HepG2 (cell line): ENCODE data around the gene PHF23. TPM values are rescaled to one million over a fixed set of nuclear protein-coding genes. Genes with fewer than 3 reads are reported as not detected.
A peak's percentile ranks its signal among the peaks of the same experiment; 100 is the strongest.

Experiments used
- ATF7-NPFF ChIP-seq: sonication (generic); formaldehyde crosslinking; IDR thresholded peaks from 2 replicates; pipeline ENCODE4 v1.8.1; 2023; ENCODE audit warnings: mild to moderate bottlenecking, low read depth, missing genetic modification reagents, moderate library complexity
- BRD4 ChIP-seq: sonication (generic); formaldehyde crosslinking; IDR thresholded peaks from 2 replicates; pipeline ENCODE4 v1.4.0; 2020; ENCODE audit warnings: missing genetic modification reagents
- CBX2 ChIP-seq, 2 experiments: fragments of 200-600 bp in 1 of 2; sonication (generic); formaldehyde crosslinking in 1 of 2; IDR thresholded peaks; 2 replicates each; pipeline versions ENCODE4 v1.7.0 to v1.8.1; 2018 to 2022; ENCODE audit warnings: low read depth in 2 of 2, low read length in 1 of 2, mild to moderate bottlenecking in 1 of 2, missing genetic modification reagents in 1 of 2
- CENPX ChIP-seq: sonication (generic); formaldehyde crosslinking; IDR thresholded peaks from 2 replicates; pipeline ENCODE4 v1.9.0; 2021; ENCODE audit warnings: mild to moderate bottlenecking, missing genetic modification reagents, moderate library complexity
- FOXO1 ChIP-seq: sonication (generic); formaldehyde crosslinking; IDR thresholded peaks from 2 replicates; pipeline ENCODE4 v1.4.0; 2020; ENCODE audit warnings: missing genetic modification reagents
- GTF3A ChIP-seq: sonication (generic); formaldehyde crosslinking; conservative IDR thresholded peaks from 2 replicates; pipeline ENCODE4 v1.4.0; 2020; ENCODE audit warnings: mild to moderate bottlenecking, missing genetic modification reagents
- ONECUT2 ChIP-seq: sonication (generic); formaldehyde crosslinking; IDR thresholded peaks from 2 replicates; pipeline ENCODE4 v1.4.0; 2020; ENCODE audit warnings: missing genetic modification reagents
- PCBP1 ChIP-seq: fragments of 200-400 bp; formaldehyde crosslinking; IDR thresholded peaks from 2 replicates; pipeline ENCODE4 v1.6.1; 2017; ENCODE audit warnings: mild to moderate bottlenecking, low read depth, low read length, borderline replicate concordance
- POGZ ChIP-seq: sonication (generic); formaldehyde crosslinking; IDR thresholded peaks from 2 replicates; pipeline ENCODE4 v1.4.0; 2020; ENCODE audit warnings: mild to moderate bottlenecking, missing genetic modification reagents
- SATB2 ChIP-seq: sonication (generic); formaldehyde crosslinking; IDR thresholded peaks from 2 replicates; pipeline ENCODE4 v1.5.0; 2020; ENCODE audit warnings: missing genetic modification reagents
- SPEN ChIP-seq: sonication (generic); formaldehyde crosslinking; IDR thresholded peaks from 2 replicates; pipeline ENCODE4 v1.5.1; 2020; ENCODE audit warnings: low read depth, mild to moderate bottlenecking, missing genetic modification reagents
- SSRP1 ChIP-seq: IDR thresholded peaks from 2 replicates; pipeline ENCODE4 v1.6.1; 2016; ENCODE audit warnings: control low read depth
- TBL1XR1 ChIP-seq: fragments of 150-350 bp; IDR thresholded peaks from 2 replicates; pipeline ENCODE4 v1.6.1; 2014; ENCODE audit warnings: borderline replicate concordance, low read length; ENCODE audit not compliant: partially characterized antibody
- ZNF263 ChIP-seq: sonication (generic); formaldehyde crosslinking; IDR thresholded peaks from 2 replicates; pipeline ENCODE4 v1.4.0; 2020; ENCODE audit warnings: missing genetic modification reagents
- ZNF296 ChIP-seq: sonication (generic); formaldehyde crosslinking; conservative IDR thresholded peaks from 2 replicates; pipeline ENCODE4 v1.5.0; 2020; ENCODE audit warnings: mild to moderate bottlenecking, missing genetic modification reagents
- ZNF660 ChIP-seq: sonication (generic); formaldehyde crosslinking; IDR thresholded peaks from 2 replicates; pipeline ENCODE4 v1.5.1; 2020; ENCODE audit warnings: mild to moderate bottlenecking, low read depth, missing genetic modification reagents, borderline replicate concordance
- polyA plus RNA-seq, 8 experiments: library from polyadenylated mRNA; depleted of rRNA in 3 of 8; stranded (reverse) in 7 of 8; unstranded in 1 of 8; fragments of >200 nt; fragmentation: Illumina TruSeq in 4 of 8; extraction: Trizol in 4 of 8; gene quantifications; 2 replicates each; pipeline versions ENCODE4 v1.2.1 to v1.2.3, GENCODE V29; 2011 to 2016; ENCODE audit warnings: low read depth in 4 of 8, missing spikeins in 1 of 8, mixed read lengths in 1 of 8; ENCODE audit not compliant: insufficient read depth in 1 of 8
- total RNA-seq, 5 experiments: library from RNA; depleted of rRNA; stranded (reverse); fragments of >200 nt; fragmentation: Illumina TruSeq; extraction: Trizol; gene quantifications; 2 replicates each; pipeline ENCODE4 v1.2.3, GENCODE V29; 2016; ENCODE audit warnings: low read depth in 1 of 5
- TF ChIP-seq, protein P1 (sequence below): sonication (generic); formaldehyde crosslinking; IDR thresholded peaks from 2 replicates; pipeline ENCODE4 v1.4.0; 2020; ENCODE audit warnings: missing genetic modification reagents
- TF ChIP-seq, protein P2 (sequence below): sonication (generic); formaldehyde crosslinking; IDR thresholded peaks from 2 replicates; pipeline ENCODE4 v1.4.0; 2020; ENCODE audit warnings: missing genetic modification reagents, borderline replicate concordance
- TF ChIP-seq, protein P3 (sequence below): sonication (generic); formaldehyde crosslinking; IDR thresholded peaks from 2 replicates; pipeline ENCODE4 v1.4.0; 2020; ENCODE audit warnings: missing genetic modification reagents
- TF ChIP-seq, protein P4 (sequence below): sonication (generic); formaldehyde crosslinking; IDR thresholded peaks from 2 replicates; pipeline ENCODE4 v1.4.0; 2020; ENCODE audit warnings: mild to moderate bottlenecking, missing genetic modification reagents

The PHF23 gene
- total and polyA plus RNA-seq, 2 of the 13 experiments (the other 11 are each of a cell fraction or from before 2014, with no cell fraction given), result 27.6 to 33.2 TPM

DNA sequence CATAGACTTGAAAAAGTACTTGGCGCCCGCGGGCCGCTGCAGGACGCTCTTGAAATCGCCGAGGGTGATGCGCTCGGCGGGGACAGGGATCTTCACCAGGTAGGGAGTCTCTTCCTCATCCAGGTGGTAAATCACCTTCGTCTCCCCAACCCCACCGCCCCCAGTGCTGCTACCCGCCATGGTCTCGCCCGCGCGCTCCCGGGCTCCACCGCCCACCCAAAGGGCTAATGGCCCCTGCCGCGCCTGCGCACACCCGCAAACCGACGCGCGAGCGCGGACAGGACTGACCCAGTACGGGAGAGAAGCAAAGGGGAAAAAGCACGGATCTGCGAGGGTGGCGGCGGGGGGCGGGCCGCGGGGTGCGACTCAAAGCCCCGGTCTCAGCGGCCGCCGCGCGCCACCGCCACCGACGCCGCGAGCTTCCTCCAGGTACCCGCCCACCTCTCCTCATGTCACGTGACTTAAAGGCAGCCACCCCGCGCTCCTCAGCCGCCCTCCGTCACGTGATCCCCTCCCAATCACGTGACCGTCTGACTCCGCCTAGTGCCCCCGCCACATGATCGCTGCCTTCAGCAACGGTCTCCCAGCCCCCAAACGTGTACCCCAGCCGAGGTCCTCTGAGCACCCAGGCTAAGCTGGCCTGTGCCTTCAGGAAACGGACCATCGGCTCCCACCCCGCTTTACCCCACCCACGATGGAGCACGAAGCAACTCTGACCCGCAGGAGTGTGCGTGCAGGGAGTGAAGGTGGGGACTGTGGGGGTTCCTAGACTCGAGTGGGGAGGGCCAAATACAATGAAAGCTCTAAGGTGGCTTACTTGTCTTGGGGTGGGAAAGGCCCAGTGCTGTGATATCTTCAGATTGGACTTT is 4.9 kb downstream of the PHF23 start, which contains the start of gene DVL2 (continued):
- TF ChIP-seq, protein P1, sequence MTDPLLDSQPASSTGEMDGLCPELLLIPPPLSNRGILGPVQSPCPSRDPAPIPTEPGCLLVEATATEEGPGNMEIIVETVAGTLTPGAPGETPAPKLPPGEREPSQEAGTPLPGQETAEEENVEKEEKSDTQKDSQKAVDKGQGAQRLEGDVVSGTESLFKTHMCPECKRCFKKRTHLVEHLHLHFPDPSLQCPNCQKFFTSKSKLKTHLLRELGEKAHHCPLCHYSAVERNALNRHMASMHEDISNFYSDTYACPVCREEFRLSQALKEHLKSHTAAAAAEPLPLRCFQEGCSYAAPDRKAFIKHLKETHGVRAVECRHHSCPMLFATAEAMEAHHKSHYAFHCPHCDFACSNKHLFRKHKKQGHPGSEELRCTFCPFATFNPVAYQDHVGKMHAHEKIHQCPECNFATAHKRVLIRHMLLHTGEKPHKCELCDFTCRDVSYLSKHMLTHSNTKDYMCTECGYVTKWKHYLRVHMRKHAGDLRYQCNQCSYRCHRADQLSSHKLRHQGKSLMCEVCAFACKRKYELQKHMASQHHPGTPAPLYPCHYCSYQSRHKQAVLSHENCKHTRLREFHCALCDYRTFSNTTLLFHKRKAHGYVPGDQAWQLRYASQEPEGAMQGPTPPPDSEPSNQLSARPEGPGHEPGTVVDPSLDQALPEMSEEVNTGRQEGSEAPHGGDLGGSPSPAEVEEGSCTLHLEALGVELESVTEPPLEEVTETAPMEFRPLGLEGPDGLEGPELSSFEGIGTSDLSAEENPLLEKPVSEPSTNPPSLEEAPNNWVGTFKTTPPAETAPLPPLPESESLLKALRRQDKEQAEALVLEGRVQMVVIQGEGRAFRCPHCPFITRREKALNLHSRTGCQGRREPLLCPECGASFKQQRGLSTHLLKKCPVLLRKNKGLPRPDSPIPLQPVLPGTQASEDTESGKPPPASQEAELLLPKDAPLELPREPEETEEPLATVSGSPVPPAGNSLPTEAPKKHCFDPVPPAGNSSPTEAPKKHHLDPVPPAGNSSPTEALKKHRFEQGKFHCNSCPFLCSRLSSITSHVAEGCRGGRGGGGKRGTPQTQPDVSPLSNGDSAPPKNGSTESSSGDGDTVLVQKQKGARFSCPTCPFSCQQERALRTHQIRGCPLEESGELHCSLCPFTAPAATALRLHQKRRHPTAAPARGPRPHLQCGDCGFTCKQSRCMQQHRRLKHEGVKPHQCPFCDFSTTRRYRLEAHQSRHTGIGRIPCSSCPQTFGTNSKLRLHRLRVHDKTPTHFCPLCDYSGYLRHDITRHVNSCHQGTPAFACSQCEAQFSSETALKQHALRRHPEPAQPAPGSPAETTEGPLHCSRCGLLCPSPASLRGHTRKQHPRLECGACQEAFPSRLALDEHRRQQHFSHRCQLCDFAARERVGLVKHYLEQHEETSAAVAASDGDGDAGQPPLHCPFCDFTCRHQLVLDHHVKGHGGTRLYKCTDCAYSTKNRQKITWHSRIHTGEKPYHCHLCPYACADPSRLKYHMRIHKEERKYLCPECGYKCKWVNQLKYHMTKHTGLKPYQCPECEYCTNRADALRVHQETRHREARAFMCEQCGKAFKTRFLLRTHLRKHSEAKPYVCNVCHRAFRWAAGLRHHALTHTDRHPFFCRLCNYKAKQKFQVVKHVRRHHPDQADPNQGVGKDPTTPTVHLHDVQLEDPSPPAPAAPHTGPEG, result peak; percentile 73; the same call in 1 of the 2 replicates
- TF ChIP-seq, protein P2, sequence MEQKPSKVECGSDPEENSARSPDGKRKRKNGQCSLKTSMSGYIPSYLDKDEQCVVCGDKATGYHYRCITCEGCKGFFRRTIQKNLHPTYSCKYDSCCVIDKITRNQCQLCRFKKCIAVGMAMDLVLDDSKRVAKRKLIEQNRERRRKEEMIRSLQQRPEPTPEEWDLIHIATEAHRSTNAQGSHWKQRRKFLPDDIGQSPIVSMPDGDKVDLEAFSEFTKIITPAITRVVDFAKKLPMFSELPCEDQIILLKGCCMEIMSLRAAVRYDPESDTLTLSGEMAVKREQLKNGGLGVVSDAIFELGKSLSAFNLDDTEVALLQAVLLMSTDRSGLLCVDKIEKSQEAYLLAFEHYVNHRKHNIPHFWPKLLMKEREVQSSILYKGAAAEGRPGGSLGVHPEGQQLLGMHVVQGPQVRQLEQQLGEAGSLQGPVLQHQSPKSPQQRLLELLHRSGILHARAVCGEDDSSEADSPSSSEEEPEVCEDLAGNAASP, result peak; percentile 47; the same call in 1 of the 2 replicates
- peak; percentile 91 for TF ChIP-seq TBL1XR1
- TF ChIP-seq ZNF660 (CRISPR knock-in tag), result no peak
- TF ChIP-seq ZNF296, result no peak
- TF ChIP-seq SPEN, result peak; percentile 95
- TF ChIP-seq CENPX (CRISPR knock-in tag), result no peak
- TF ChIP-seq, protein P3, sequence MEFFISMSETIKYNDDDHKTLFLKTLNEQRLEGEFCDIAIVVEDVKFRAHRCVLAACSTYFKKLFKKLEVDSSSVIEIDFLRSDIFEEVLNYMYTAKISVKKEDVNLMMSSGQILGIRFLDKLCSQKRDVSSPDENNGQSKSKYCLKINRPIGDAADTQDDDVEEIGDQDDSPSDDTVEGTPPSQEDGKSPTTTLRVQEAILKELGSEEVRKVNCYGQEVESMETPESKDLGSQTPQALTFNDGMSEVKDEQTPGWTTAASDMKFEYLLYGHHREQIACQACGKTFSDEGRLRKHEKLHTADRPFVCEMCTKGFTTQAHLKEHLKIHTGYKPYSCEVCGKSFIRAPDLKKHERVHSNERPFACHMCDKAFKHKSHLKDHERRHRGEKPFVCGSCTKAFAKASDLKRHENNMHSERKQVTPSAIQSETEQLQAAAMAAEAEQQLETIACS (CRISPR knock-in tag), result peak; percentile 86
- peak; percentile 93 for TF ChIP-seq BRD4 (CRISPR knock-in tag)
- TF ChIP-seq SATB2 (CRISPR knock-in tag), result peak; percentile 58; the same call in 1 of the 2 replicates
- TF ChIP-seq POGZ (CRISPR knock-in tag), result no peak
- no peak for TF ChIP-seq ONECUT2 (CRISPR knock-in tag)
- peak; percentile 70 for TF ChIP-seq FOXO1 (CRISPR knock-in tag)
- TF ChIP-seq PCBP1, result peak; percentile 91; the same call in 1 of the 2 replicates
- TF ChIP-seq CBX2 (IDR thresholded peaks at IDR 0.05; ENCODE audit: low read depth, low read length), result no peak
- TF ChIP-seq CBX2 (CRISPR knock-in tag; IDR thresholded peaks at IDR 0.05; ENCODE audit: low read depth), result no peak
- TF ChIP-seq, protein P4, sequence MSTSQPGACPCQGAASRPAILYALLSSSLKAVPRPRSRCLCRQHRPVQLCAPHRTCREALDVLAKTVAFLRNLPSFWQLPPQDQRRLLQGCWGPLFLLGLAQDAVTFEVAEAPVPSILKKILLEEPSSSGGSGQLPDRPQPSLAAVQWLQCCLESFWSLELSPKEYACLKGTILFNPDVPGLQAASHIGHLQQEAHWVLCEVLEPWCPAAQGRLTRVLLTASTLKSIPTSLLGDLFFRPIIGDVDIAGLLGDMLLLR, result no peak
- TF ChIP-seq GTF3A (CRISPR knock-in tag), result 0 out of 2 replicates have a peak, but pooled peaks have one; percentile 22
- TF ChIP-seq SSRP1 (CRISPR knock-in tag), result peak; percentile 98
- peak; percentile 39 for TF ChIP-seq ATF7-NPFF
- TF ChIP-seq ZNF263, result peak; percentile 66; the same call in 1 of the 2 replicates
